SH-SY5Y (cell line): ENCODE results near the gene TCL1A.

Source experiments
- GATA2 ChIP-seq: IDR thresholded peaks from 2 replicates; pipeline ENCODE4 v1.6.1; 2011; ENCODE audit warnings: mild to moderate bottlenecking, low read depth, low read length
- GATA3 ChIP-seq: IDR thresholded peaks from 2 replicates; pipeline ENCODE4 v1.6.1; 2011; ENCODE audit warnings: low read depth, mild to moderate bottlenecking, low read length, moderate library complexity

DNA sequence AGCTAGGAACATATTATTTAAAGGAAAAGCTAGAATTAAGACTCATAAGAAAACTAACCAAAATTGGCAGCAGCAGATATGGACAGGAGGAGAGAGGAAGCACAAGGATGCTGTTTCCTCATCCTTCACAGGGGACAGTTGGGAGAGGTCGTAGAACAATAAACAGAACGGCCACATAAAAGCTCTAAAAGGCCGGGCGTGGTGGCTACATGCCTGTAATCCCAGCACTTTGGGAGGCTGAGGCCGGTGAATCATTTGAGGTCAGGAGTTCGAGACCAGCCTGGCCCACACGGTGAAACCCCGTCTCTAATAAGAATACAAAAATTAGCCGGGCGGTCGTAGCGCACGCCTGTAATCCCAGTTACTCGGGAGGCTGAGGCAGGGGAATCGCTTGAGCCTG, 17.2 kb downstream of the TCL1A start:
- TF ChIP-seq GATA2 (no peak), GATA3 (no peak)
